OCI-LY7 (cell line): Measurements from ENCODE around the gene CBY3.
"Not testable (repeated sequence)": the region's sequence is repeated elsewhere in the genome, so short reads cannot be mapped to it uniquely, and the experiment has no call there.

Experiments used
- CTCF ChIP-seq: fragments of 200-600 bp; sonication (generic); conservative IDR thresholded peaks from 2 replicates; pipeline ENCODE4 v1.5.1; 2014; ENCODE audit warnings: mild to moderate bottlenecking, antibody characterized with exemption, low read length, moderate library complexity, mixed read lengths
- EZH2phosphoT487 ChIP-seq: fragments of 200-600 bp; sonication (generic); IDR thresholded peaks from 2 replicates; pipeline ENCODE4 v1.6.1; 2018; ENCODE audit warnings: low read depth, borderline replicate concordance, mild to moderate bottlenecking, mixed run types, antibody characterized with exemption, low read length, moderate library complexity, mixed read lengths

GRCh38 chr5:179649166-179649703, 31.6 kb downstream of the CBY3 start:
- not testable (repeated sequence) for TF ChIP-seq CTCF, EZH2phosphoT487
